ENCODE data around the gene SMOC2.

Gene SMOC2

DNA sequence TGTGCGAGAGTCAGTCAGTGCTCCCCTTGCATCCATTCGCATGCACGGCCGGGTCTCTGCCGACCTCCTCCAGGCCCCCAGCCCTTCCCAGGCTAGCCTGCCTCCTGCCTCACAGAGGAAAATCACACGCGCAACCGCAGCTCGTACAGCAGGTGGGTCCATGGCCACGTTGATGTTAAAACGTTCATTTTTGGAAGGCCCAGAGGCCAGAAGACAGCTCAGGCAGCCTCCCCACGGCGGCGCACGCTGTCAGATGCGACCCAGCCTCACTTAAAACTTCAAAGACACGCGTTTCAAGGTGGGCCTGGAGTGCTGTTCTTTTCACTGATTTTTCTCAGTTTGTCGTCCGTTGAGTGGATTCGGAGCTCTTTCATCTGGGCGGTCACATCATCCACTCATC lies 276.5 kb downstream of the SMOC2 start:
- DNase-seq, result no peak
